GM12878 (cell line): ENCODE results near the gene SEPTIN1. TPM values are rescaled to one million over a fixed set of nuclear protein-coding genes. Genes with fewer than 3 reads are reported as not detected.

Experiments used
- ATAC-seq: fragments of 200-7000 bp; cut with Tn5 transposase; 3 replicates; pipeline ENCODE4 v1.9.1; 2020; ENCODE audit warnings: mild to moderate bottlenecking, moderate library complexity
- BruUV-seq: library from RNA; stranded (reverse); fragments of 400-500 nt; replicated peaks from 2 replicates; lab custom pipeline; 2021; lab: Mats Ljungman, UMichigan
- CTCF ChIA-PET: fragments of 300-600 bp; sonication (Branson Sonifier 250); formaldehyde crosslinking; extraction: SDS; loops from one replicate; lab custom pipeline; 2021; ENCODE audit warnings: inconsistent platforms; lab: Yijun Ruan, JAX
- POLR2A ChIA-PET: fragments of 350-600 bp; formaldehyde crosslinking; extraction: SDS; loops from one replicate; lab custom pipeline; 2021; ENCODE audit warnings: inconsistent platforms; lab: Charles Lee
- RAD21 ChIA-PET: fragments of 300-600 bp; sonication (Branson Sonifier 250); formaldehyde crosslinking; loops from one replicate; lab custom pipeline; 2023; ENCODE audit warnings: antibody characterized with exemption; ENCODE audit not compliant: unreplicated experiment; lab: Charles Lee
- SMC1A ChIA-PET: fragments of 300-600 bp; sonication (Branson Sonifier 250); formaldehyde crosslinking; loops from one replicate; lab custom pipeline; 2023; ENCODE audit not compliant: unreplicated experiment, uncharacterized antibody; lab: Charles Lee
- DNase-seq: peaks from one replicate; pipeline ENCODE4 v3.0.0-alpha.2; 2011; ENCODE audit warnings: low read depth, low spot score
- FAIRE-seq: peaks from 3 replicates; lab custom pipeline; 2011; peaks lifted over from hg19 to GRCh38; lab: Jason Lieb, UNC
- H2AFZ ChIP-seq: 2 replicates; pipeline ENCODE4 v1.6.0; 2011; ENCODE audit warnings: low read depth, low read length, control low read depth; ENCODE audit not compliant: control insufficient read depth
- H3K27ac ChIP-seq: 2 replicates; pipeline ENCODE4 v1.5.1; 2011; ENCODE audit warnings: control low read depth; ENCODE audit not compliant: control insufficient read depth, insufficient read depth
- H3K27me3 ChIP-seq, 2 experiments: replicated peaks in 1 of 2; 2 replicates each; pipeline versions ENCODE4 v1.6.0 to v1.6.1; 2011; ENCODE audit warnings: low read length in 1 of 2; ENCODE audit not compliant: control insufficient read depth in 2 of 2, insufficient read depth in 2 of 2
- H3K36me3 ChIP-seq, 2 experiments: 2 replicates each; pipeline ENCODE4 v1.5.1; 2011; ENCODE audit warnings: low read length in 1 of 2; ENCODE audit not compliant: control insufficient read depth in 2 of 2, insufficient read depth in 2 of 2
- H3K4me1 ChIP-seq: 2 replicates; pipeline ENCODE4 v1.6.1; 2011; ENCODE audit warnings: mild to moderate bottlenecking, low read length, moderate library complexity, mixed read lengths; ENCODE audit not compliant: control insufficient read depth, insufficient read depth
- H3K4me2 ChIP-seq: 2 replicates; pipeline ENCODE4 v1.6.0; 2011; ENCODE audit warnings: control low read depth; ENCODE audit not compliant: control insufficient read depth, insufficient read depth
- H3K4me3 ChIP-seq: fragments of 200-600 bp; sonication (generic); 2 replicates; pipeline ENCODE4 v1.5.1; 2016
- H3K79me2 ChIP-seq: 2 replicates; pipeline ENCODE4 v1.6.0; 2011; ENCODE audit warnings: low read length; ENCODE audit not compliant: control insufficient read depth, insufficient read depth
- H3K9ac ChIP-seq: 2 replicates; pipeline ENCODE4 v1.8.0; 2011; ENCODE audit warnings: low read length, control low read depth, mixed read lengths; ENCODE audit not compliant: control insufficient read depth, insufficient read depth
- H3K9me3 ChIP-seq: replicated peaks from 3 replicates; pipeline ENCODE4 v1.5.1; 2011; ENCODE audit warnings: mild to moderate bottlenecking, low read length; ENCODE audit not compliant: control insufficient read depth, insufficient read depth
- H4K20me1 ChIP-seq: 2 replicates; pipeline ENCODE4 v1.6.0; 2011; ENCODE audit not compliant: control insufficient read depth, insufficient read depth
- HDGF ChIP-seq: fragments of 450-650 bp; IDR thresholded peaks from 2 replicates; pipeline ENCODE4 v1.6.1; 2016; ENCODE audit warnings: antibody characterized with exemption
- KLF5 ChIP-seq: fragments of 450-650 bp; IDR thresholded peaks from 2 replicates; pipeline ENCODE4 v1.6.1; 2014; ENCODE audit warnings: mild to moderate bottlenecking; ENCODE audit not compliant: partially characterized antibody
- POU2F2 ChIP-seq: IDR thresholded peaks from 3 replicates; pipeline ENCODE4 v1.6.1; 2011; ENCODE audit warnings: low read depth, mild to moderate bottlenecking, low read length, borderline replicate concordance
- SRF ChIP-seq, 2 experiments: IDR thresholded peaks; 2 replicates each; pipeline ENCODE4 v1.6.1; 2011; ENCODE audit warnings: low read depth in 2 of 2, low read length in 2 of 2, mild to moderate bottlenecking in 1 of 2, moderate library complexity in 1 of 2
- SUZ12 ChIP-seq: fragments of 200-600 bp; sonication (generic); IDR thresholded peaks from one replicate; pipeline ENCODE4 v1.6.1; 2018; ENCODE audit warnings: antibody characterized with exemption, mild to moderate bottlenecking; ENCODE audit not compliant: unreplicated experiment
- TAF1 ChIP-seq: IDR thresholded peaks from 2 replicates; pipeline ENCODE4 v1.6.1; 2011; ENCODE audit warnings: mild to moderate bottlenecking, low read depth, low read length, borderline replicate concordance
- ZNF217 ChIP-seq: fragments of 450-650 bp; IDR thresholded peaks from 2 replicates; pipeline ENCODE4 v1.6.1; 2017; ENCODE audit warnings: antibody characterized with exemption, mild to moderate bottlenecking
- ZNF622 ChIP-seq: fragments of 450-650 bp; IDR thresholded peaks from 2 replicates; pipeline ENCODE4 v1.6.1; 2017; ENCODE audit warnings: mild to moderate bottlenecking, inconsistent platforms
- WGBS: methylation state at CpG from one replicate; pipeline ENCODE4 v1.1.6; 2016; ENCODE audit warnings: low lambda C conversion rate; ENCODE audit not compliant: insufficient replicate concordance, insufficient coverage; ENCODE audit errors: missing lambda C conversion rate; 5-methylcytosine and 5-hydroxymethylcytosine counted together
- in situ Hi-C: fragments of 300-500 bp; cut with MboI; formaldehyde crosslinking; loops from 9 replicates; pipeline ENCODE4 v1.14.3; 2018; ENCODE audit warnings: mixed read lengths
- intact Hi-C: fragments of 100-400 bp; cut with micrococcal nuclease; formaldehyde crosslinking; loops from one replicate; pipeline ENCODE4 v1.14.2; 2022; ENCODE audit not compliant: unreplicated experiment
- polyA plus RNA-seq, 11 experiments: library from polyadenylated mRNA; depleted of rRNA in 4 of 11; unstranded in 6 of 11; stranded (reverse) in 5 of 11; fragments of >200 nt; fragmentation: Nextera tagmentation in 4 of 11; fragmentation: Illumina TruSeq in 1 of 11; extraction: Ambion mirVana in 4 of 11; extraction: Trizol in 1 of 11; gene quantifications; 1 replicate in 1 of 11; 2 replicates in 10 of 11; pipeline versions ENCODE4 v1.2.1 to v1.2.3, GENCODE V29; 2011 to 2016; ENCODE audit warnings: inconsistent platforms in 2 of 11, missing spikeins in 2 of 11, low read depth in 1 of 11
- total RNA-seq, 4 experiments: library from RNA; depleted of rRNA in 3 of 4; stranded (reverse); fragments of >200 nt in 3 of 4; fragmentation: Illumina TruSeq in 1 of 4; extraction: Trizol in 1 of 4; gene quantifications; 2 replicates each; pipeline versions ENCODE4 v1.2.1 to v1.2.3, GENCODE V29; 2013 to 2021
- TF ChIP-seq, protein P1 (sequence below): fragments of 450-650 bp; IDR thresholded peaks from 2 replicates; pipeline ENCODE4 v1.6.1; 2017; ENCODE audit warnings: antibody characterized with exemption, mild to moderate bottlenecking, moderate library complexity
- TF ChIP-seq, protein P2 (sequence below): IDR thresholded peaks from 2 replicates; pipeline ENCODE4 v1.6.1; 2012; ENCODE audit warnings: low read depth, low read length, improper control_type of control experiment
- TF ChIP-seq, protein P3 (sequence below): fragments of 450-650 bp; formaldehyde crosslinking; IDR thresholded peaks from 2 replicates; pipeline ENCODE4 v1.5.0; 2022; ENCODE audit warnings: mild to moderate bottlenecking, missing genetic modification characterization

The SEPTIN1 gene
- total and polyA plus RNA-seq, 10 of the 15 experiments (the other 5 are each of a cell fraction or from before 2014, with no cell fraction given): 2.8 to 153 (median 94.1) TPM

DNA sequence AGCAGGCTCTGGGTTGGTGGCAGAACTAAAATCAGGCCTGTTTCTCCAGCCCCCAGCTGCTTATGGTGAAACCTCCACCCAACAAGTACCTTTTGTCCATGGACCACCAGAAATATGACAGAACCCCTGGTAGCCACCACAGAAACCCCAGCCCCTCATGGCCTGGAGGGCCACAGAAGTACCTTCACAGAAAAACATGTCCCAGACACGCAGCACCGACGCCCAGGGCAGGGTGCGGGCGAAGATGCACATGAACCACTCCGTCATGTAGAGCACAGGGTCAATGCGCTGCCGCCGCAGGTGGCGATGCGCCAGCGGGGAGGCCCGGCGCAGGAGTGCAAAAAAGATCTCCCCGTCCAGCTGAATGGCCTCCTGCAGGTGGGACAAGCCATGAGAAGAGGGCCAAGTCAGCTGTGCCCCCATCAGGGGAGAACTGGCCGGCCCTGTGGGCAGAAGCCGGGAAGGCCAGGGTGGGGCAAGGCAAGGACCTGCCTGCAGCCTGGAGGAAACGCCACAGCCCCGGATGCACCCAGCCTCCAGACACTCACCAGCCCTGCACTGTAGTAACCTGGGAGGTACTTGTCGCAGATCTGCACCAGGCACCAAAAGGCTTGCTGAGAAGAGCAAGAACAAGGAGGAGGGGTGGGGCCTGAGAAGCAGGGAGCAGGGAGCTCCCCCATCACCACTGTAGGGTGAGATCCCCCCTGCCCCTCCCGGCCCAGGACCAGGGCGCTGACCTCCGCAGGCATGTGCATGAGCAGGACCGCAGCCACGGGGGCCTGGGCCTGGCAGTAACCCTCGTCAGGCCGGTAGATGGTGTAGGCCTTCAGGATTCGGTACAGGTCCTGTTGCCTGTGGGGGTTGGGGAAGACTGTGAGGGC lies 23.1 kb downstream of the SEPTIN1 start:
- Histone ChIP-seq H3K79me2 (peaks cover 13% of the 10 kb centered on the region), H3K9me3 (no peaks in the 10 kb centered on the region), H3K4me3 (no peak overlapping the region), H3K9ac (no peak overlapping the region), H3K27me3 (no peaks in the 10 kb centered on the region), H3K4me2 (no peak overlapping the region), H2AFZ (no peak overlapping the region), H4K20me1 (0 out of 2 replicates have a peak, but pooled peaks cover 3% of the 10 kb centered on the region), H3K4me1 (peaks cover 10% of the 10 kb centered on the region; the same call in 1 of the 2 replicates), H3K27ac (no peak overlapping the region), H3K36me3 (peaks cover 14 to 20% of the 10 kb centered on the region in 2 experiments)
- ChIA-PET CTCF (interaction anchor here (1.3 kb wide), 1 partner anchor 12 kb away, joined by 3 read pairs; no protein-coding TSS in a partner anchor), RAD21 (interaction anchor here (0.7 to 1.9 kb wide), 2 partner anchors 11 to 267 kb away, joined by 3 to 7 read pairs; partner anchors contain the start of genes TBC1D10B and TBX6), POLR2A (interaction anchor here (0.5 to 2.2 kb wide), 3 partner anchors 8 to 204 kb away, joined by 4 to 6 read pairs (median 5); no protein-coding TSS in a partner anchor), SMC1A (interaction anchor here (0.6 kb wide), 1 partner anchor 455 kb away, joined by 3 read pairs; no protein-coding TSS in a partner anchor)
- intact Hi-C loops (loop anchor here (10.0 kb wide), 1 partner anchor 264 kb away; the partner anchor contains the start of genes TBX6 and YPEL3), in situ Hi-C loops (no loop called here)
- no TSS peak for BruUV-seq
- 94% methylated on average over 27 of the region's 28 CpGs for WGBS
- ATAC-seq (no peak), FAIRE-seq (no peak), DNase-seq (no peak)
- TF ChIP-seq KLF5: no peak
- no peak for TF ChIP-seq POU2F2
- TF ChIP-seq ZNF217: no peak
- TF ChIP-seq HDGF: no peak
- no peak for TF ChIP-seq SRF (IDR thresholded peaks at IDR 0.05; ENCODE audit: low read depth in 2 of 2, low read length in 2 of 2)
- TF ChIP-seq, protein P1, sequence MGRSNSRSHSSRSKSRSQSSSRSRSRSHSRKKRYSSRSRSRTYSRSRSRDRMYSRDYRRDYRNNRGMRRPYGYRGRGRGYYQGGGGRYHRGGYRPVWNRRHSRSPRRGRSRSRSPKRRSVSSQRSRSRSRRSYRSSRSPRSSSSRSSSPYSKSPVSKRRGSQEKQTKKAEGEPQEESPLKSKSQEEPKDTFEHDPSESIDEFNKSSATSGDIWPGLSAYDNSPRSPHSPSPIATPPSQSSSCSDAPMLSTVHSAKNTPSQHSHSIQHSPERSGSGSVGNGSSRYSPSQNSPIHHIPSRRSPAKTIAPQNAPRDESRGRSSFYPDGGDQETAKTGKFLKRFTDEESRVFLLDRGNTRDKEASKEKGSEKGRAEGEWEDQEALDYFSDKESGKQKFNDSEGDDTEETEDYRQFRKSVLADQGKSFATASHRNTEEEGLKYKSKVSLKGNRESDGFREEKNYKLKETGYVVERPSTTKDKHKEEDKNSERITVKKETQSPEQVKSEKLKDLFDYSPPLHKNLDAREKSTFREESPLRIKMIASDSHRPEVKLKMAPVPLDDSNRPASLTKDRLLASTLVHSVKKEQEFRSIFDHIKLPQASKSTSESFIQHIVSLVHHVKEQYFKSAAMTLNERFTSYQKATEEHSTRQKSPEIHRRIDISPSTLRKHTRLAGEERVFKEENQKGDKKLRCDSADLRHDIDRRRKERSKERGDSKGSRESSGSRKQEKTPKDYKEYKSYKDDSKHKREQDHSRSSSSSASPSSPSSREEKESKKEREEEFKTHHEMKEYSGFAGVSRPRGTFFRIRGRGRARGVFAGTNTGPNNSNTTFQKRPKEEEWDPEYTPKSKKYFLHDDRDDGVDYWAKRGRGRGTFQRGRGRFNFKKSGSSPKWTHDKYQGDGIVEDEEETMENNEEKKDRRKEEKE: no peak
- no peak for TF ChIP-seq TAF1
- TF ChIP-seq, protein P2, sequence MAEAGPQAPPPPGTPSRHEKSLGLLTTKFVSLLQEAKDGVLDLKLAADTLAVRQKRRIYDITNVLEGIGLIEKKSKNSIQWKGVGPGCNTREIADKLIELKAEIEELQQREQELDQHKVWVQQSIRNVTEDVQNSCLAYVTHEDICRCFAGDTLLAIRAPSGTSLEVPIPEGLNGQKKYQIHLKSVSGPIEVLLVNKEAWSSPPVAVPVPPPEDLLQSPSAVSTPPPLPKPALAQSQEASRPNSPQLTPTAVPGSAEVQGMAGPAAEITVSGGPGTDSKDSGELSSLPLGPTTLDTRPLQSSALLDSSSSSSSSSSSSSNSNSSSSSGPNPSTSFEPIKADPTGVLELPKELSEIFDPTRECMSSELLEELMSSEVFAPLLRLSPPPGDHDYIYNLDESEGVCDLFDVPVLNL: no peak
- TF ChIP-seq ZNF622: no peak
- no peak for TF ChIP-seq SUZ12
- TF ChIP-seq, protein P3, sequence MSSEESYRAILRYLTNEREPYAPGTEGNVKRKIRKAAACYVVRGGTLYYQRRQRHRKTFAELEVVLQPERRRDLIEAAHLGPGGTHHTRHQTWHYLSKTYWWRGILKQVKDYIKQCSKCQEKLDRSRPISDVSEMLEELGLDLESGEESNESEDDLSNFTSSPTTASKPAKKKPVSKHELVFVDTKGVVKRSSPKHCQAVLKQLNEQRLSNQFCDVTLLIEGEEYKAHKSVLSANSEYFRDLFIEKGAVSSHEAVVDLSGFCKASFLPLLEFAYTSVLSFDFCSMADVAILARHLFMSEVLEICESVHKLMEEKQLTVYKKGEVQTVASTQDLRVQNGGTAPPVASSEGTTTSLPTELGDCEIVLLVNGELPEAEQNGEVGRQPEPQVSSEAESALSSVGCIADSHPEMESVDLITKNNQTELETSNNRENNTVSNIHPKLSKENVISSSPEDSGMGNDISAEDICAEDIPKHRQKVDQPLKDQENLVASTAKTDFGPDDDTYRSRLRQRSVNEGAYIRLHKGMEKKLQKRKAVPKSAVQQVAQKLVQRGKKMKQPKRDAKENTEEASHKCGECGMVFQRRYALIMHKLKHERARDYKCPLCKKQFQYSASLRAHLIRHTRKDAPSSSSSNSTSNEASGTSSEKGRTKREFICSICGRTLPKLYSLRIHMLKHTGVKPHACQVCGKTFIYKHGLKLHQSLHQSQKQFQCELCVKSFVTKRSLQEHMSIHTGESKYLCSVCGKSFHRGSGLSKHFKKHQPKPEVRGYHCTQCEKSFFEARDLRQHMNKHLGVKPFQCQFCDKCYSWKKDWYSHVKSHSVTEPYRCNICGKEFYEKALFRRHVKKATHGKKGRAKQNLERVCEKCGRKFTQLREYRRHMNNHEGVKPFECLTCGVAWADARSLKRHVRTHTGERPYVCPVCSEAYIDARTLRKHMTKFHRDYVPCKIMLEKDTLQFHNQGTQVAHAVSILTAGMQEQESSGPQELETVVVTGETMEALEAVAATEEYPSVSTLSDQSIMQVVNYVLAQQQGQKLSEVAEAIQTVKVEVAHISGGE: no peak
